Type B pancreatic cell (in vitro differentiated cells): ENCODE data around the gene MORF4L1. TPM values are rescaled to one million over a fixed set of nuclear protein-coding genes. Genes with fewer than 3 reads are reported as not detected.

Experiments
- DNase-seq: peaks from one replicate; pipeline ENCODE4 v3.0.0; 2021; ENCODE audit warnings: mixed read lengths; ENCODE audit not compliant: unreplicated experiment; ENCODE audit errors: extremely low spot score
- H3K27ac Mint-ChIP-seq: 2 replicates; pipeline ENCODE4 v1.8.0; 2021; ENCODE audit warnings: mild to moderate bottlenecking, mixed read lengths
- H3K27me3 Mint-ChIP-seq: 2 replicates; pipeline ENCODE4 v1.8.0; 2021; ENCODE audit warnings: mixed read lengths
- H3K36me3 Mint-ChIP-seq: 2 replicates; pipeline ENCODE4 v1.8.0; 2021; ENCODE audit warnings: mixed read lengths
- H3K4me1 Mint-ChIP-seq: one replicate; pipeline ENCODE4 v1.8.0; 2021; ENCODE audit warnings: mixed read lengths; ENCODE audit not compliant: unreplicated experiment
- H3K4me3 Mint-ChIP-seq: 2 replicates; pipeline ENCODE4 v1.8.0; 2021; ENCODE audit warnings: mild to moderate bottlenecking, mixed read lengths
- H3K9me3 Mint-ChIP-seq: 2 replicates; pipeline ENCODE4 v1.8.0; 2021; ENCODE audit warnings: mixed read lengths
- total RNA-seq: library from RNA; stranded (reverse); gene quantifications from 2 replicates; pipeline ENCODE4 v1.2.1, GENCODE V29; 2021; ENCODE audit warnings: low replicate concordance
- TF ChIP-seq, protein P1 (sequence below): fragments of 200-600 bp; sonication (generic); conservative IDR thresholded peaks from 2 replicates; pipeline ENCODE4 v1.5.0; 2021; ENCODE audit warnings: antibody characterized with exemption, mild to moderate bottlenecking

Gene MORF4L1
- total RNA-seq, 1 donor from 2014 or later, result 372 TPM

DNA sequence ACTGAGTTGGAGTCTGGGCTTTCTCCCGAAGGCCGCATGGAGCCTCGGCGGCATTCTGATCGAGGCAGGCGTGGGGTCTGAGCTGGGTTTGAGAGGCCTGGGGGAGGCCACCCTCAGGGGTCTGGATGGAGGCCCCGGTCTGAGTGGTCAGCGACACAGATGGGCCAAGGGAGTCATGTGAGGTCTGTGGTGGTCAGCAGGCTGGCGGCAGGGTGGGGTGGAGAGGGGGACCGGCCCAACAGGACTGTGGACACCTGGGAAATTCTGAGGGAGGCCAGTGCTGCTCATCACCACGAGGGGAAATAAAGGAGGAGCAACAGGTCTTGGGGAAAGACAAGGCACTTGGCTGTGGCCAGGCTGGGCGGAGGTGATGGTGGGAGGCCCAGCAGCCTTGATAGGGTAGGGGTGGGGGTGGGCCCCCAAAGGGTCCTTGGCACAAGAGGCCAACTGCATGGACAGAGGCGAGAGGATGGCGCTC, 56.0 kb downstream of the MORF4L1 start:
- H3K4me1 Mint-ChIP-seq, result no peaks in the 10 kb centered on the region
- no peak for DNase-seq
- no peaks in the 10 kb centered on the region for H3K27me3 Mint-ChIP-seq
- no peak overlapping the region for H3K4me3 Mint-ChIP-seq
- H3K27ac Mint-ChIP-seq, result no peak overlapping the region
- TF ChIP-seq, protein P1, sequence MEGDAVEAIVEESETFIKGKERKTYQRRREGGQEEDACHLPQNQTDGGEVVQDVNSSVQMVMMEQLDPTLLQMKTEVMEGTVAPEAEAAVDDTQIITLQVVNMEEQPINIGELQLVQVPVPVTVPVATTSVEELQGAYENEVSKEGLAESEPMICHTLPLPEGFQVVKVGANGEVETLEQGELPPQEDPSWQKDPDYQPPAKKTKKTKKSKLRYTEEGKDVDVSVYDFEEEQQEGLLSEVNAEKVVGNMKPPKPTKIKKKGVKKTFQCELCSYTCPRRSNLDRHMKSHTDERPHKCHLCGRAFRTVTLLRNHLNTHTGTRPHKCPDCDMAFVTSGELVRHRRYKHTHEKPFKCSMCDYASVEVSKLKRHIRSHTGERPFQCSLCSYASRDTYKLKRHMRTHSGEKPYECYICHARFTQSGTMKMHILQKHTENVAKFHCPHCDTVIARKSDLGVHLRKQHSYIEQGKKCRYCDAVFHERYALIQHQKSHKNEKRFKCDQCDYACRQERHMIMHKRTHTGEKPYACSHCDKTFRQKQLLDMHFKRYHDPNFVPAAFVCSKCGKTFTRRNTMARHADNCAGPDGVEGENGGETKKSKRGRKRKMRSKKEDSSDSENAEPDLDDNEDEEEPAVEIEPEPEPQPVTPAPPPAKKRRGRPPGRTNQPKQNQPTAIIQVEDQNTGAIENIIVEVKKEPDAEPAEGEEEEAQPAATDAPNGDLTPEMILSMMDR, result no peak
- peaks cover 6% of the 10 kb centered on the region for H3K36me3 Mint-ChIP-seq
- H3K9me3 Mint-ChIP-seq, result no peaks in the 10 kb centered on the region

DNA sequence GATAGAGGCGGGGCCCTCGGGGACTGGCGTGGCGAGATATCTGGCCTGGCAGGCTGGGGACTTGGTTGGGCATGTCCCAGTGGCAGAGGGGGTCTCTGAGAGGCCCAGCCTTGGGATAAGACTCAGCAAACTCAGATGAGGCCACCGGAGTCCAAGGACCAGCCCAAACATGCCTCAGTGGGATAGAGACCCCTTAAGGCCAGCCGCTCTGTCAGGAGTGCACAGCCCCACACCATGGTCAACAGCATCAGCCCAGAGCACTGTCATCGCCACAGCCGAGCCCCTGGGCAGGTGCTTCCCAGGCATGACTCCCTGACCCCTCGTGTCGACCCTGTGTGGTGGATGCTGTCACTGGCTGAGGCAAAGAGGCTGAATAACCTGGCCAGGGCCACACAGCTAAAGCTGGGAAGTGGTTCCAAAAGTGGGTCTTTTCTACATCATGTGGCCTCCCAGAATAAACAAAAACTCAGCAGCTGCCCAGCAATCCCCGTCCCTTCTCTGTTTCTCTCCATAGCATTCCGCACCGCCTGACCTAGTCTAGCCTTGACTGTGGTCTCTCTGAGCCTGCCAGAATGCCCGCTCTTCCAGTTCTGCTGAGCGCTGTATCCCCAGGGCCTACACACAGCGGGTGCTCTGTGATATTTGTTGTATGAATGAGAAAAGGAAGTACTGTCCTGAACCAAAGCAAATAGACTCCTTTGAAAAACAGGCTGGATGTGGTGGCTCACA, 57.0 kb downstream of the MORF4L1 start:
- no peak overlapping the region for H3K4me3 Mint-ChIP-seq
- H3K27me3 Mint-ChIP-seq, result no peaks in the 10 kb centered on the region
- H3K9me3 Mint-ChIP-seq, result no peaks in the 10 kb centered on the region
- no peaks in the 10 kb centered on the region for H3K4me1 Mint-ChIP-seq
- peaks cover 6% of the 10 kb centered on the region for H3K36me3 Mint-ChIP-seq
- DNase-seq, result no peak
- H3K27ac Mint-ChIP-seq, result peak overlapping the region; percentile 53
- TF ChIP-seq, protein P1, result no peak

DNA sequence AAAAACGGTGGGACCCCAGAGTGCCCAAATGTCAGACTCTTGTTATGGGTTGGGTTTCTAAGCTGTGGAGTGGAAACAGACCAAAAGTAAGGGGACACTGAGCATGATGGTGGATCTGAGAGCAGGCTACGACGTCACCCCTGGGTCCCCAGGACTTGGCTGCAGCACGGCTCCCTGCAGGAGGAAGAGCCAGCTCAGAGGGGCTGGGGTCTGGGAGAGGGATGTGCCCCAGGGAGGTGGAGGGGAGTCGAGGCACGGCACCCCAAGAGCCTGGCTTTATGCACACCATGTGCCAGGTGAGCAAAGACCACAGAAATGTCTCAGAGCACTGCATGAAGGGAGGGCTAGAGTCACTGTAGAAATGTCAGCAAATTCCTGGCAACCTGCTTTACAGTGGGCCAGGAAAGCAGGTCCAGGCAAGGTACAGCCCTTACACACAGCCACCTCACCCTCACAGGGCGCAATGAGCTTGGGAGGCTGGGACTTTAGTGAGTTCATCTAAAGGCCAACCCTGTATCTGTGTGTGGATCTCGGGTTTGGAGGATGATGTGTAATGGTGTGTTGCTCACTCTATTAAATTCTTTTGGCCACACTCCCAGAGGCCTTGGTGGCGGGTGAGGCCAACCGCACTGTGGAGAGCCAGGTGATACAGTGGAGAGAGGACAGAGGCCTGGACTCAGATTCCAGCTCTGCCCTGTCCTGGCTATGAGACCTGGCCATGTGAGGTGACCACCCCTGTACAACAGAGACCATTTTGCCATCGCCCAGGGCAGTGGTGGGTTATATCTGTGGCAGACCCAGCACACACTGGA, 58.1 kb downstream of the MORF4L1 start:
- peak overlapping the region; percentile 72 for H3K27ac Mint-ChIP-seq
- no peaks in the 10 kb centered on the region for H3K27me3 Mint-ChIP-seq
- DNase-seq, result no peak
- H3K4me3 Mint-ChIP-seq, result no peak overlapping the region
- no peaks in the 10 kb centered on the region for H3K9me3 Mint-ChIP-seq
- no peaks in the 10 kb centered on the region for H3K4me1 Mint-ChIP-seq
- H3K36me3 Mint-ChIP-seq, result peaks cover 6% of the 10 kb centered on the region
- TF ChIP-seq, protein P1, result no peak

DNA sequence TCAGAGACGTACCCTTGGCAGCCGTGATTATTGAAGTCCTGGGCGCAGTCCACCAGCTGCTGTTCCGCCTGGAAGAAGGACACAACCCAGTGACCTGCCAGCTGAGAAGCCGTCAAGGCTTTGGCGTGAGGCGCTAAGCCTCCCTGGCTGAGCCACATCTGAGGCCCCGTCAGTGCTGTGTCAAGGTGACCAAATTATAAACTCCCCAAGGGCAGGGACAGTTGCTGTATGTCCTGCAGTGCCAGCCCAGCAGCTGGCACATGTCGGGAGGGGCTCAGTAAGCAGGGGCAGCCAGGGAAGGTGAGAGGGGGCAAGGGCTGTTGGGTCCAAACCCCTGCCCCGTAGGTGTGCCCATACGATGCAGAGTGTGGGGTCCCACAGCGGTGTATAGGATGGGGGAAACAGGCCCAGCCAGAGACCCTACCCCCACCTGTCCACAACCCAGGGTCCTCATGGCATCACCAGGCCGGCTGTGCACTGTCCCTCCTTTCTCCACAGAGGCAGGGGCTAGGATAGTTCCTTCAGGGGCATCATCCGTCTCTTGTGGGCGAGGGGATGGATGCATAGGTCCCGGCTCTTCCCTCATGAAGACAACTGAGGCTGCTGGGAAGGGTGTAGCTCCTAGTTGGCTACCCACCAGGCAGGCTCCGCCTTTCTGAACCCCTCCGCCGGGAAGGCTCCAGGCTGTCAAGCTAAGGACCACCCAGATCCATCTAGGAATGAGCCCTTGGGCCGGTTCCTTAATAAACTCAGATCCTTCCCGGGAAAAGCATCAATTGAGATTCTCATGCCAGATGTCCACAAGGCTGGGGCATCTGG, 59.0 kb downstream of the MORF4L1 start:
- no peak for DNase-seq
- TF ChIP-seq, protein P1, result no peak
- no peak overlapping the region for H3K4me3 Mint-ChIP-seq
- peaks cover 5% of the 10 kb centered on the region for H3K36me3 Mint-ChIP-seq
- H3K9me3 Mint-ChIP-seq, result no peaks in the 10 kb centered on the region
- H3K4me1 Mint-ChIP-seq, result no peaks in the 10 kb centered on the region
- no peak overlapping the region for H3K27ac Mint-ChIP-seq
- no peaks in the 10 kb centered on the region for H3K27me3 Mint-ChIP-seq

DNA sequence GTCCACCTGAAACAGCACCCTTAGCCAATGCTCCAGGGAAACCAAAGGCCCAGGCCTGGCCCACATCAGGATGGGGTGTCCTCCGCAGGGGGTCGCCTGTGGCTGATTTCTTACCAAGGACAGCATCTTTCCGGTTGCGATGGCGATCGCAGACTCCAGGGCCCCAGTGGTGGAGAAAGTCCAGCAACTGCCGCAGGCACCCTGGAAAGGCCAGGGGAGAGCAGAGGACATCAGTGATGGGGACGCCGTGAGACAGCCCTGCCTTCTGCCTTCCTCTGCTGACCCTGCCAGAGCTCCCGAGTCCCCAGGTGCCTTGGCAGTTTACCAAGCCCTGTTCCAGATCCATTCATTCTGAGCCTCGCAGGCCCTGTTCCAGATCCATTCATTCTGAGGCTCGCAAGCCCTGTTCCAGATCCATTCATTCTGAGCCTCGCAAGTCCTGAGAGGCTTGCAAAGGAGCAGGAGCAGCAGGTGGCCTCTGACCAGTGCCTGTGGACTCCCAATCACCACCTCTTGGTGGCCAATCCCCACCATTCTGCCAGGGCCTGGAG, 59.6 kb downstream of the MORF4L1 start:
- DNase-seq, result no peak
- TF ChIP-seq, protein P1, result no peak
- Mint-ChIP-seq H3K27ac (no peak overlapping the region), H3K27me3 (no peaks in the 10 kb centered on the region), H3K4me3 (no peak overlapping the region), H3K36me3 (peaks cover 3% of the 10 kb centered on the region), H3K9me3 (no peaks in the 10 kb centered on the region), H3K4me1 (no peaks in the 10 kb centered on the region)
